ENCODE data around the gene PDXK.

The PDXK gene

GRCh38 chr21:43766734-43767497, 48.0 kb downstream of the PDXK start:
- Histone ChIP-seq H3K4me3 (ENCODE audit: low read length in 2 of 2) (no peak overlapping the region), H2BK12ac (ENCODE audit: low read length) (peak overlapping the region; percentile 2), H3K27ac (replicated peaks; ENCODE audit: low read length) (peak overlapping the region; percentile 10), H2BK5ac (ENCODE audit: low read length) (no peak overlapping the region), H3K23ac (ENCODE audit: low read depth, low read length, poor library complexity) (peak overlapping the region; percentile 66), H3K4me1 (ENCODE audit: control insufficient read depth in 2 of 2, insufficient read depth in 1 of 2, low read depth in 1 of 2, low read length in 2 of 2) (peaks cover 16 to 23% of the 10 kb centered on the region in 2 donors), H3K18ac (ENCODE audit: low read length) (peak overlapping the region; percentile 5), H3K79me1 (ENCODE audit: low read depth, low read length) (no peaks in the 10 kb centered on the region), H2AK5ac (ENCODE audit: low read depth, low read length) (peak overlapping the region; percentile 98), H2BK120ac (ENCODE audit: low read depth, low read length) (no peak overlapping the region), H2AFZ (ENCODE audit: low read length) (peak overlapping the region; percentile 32), H2BK15ac (ENCODE audit: low read length) (peak overlapping the region; percentile 80), H3K9ac (ENCODE audit: low read depth, low read length, poor library complexity) (peak overlapping the region; percentile 90), H4K8ac (ENCODE audit: low read depth, low read length) (peak overlapping the region; percentile 97), H3K27me3 (ENCODE audit: control insufficient read depth in 3 of 3, insufficient read depth in 3 of 3, low read depth in 1 of 3, low read length in 3 of 3) (no peaks in the 10 kb centered on the region), H3K14ac (ENCODE audit: low read length) (peak overlapping the region; percentile 76), H3K4ac (ENCODE audit: low read length) (peak overlapping the region; percentile 91), H3K9me3 (replicated peaks in 1 of 2; ENCODE audit: control insufficient read depth in 2 of 2, insufficient read depth in 1 of 2, low read depth in 1 of 2, low read length in 2 of 2) (peaks cover 4 to 5% of the 10 kb centered on the region in 2 donors), H3K36me3 (replicated peaks in 1 of 2; ENCODE audit: control insufficient read depth in 2 of 2, insufficient read depth in 2 of 2, low read length in 2 of 2) (peaks cover 2 to 12% of the 10 kb centered on the region in 2 donors), H3K4me2 (ENCODE audit: insufficient read depth, low read length, poor library complexity, severe bottlenecking) (no peak overlapping the region), H4K91ac (ENCODE audit: low read depth, low read length, poor library complexity) (peak overlapping the region; percentile 34)
- no CpG with 5 or more reads among the region's 34 CpGs for WGBS, 2 donors (ENCODE audit: extremely low coverage in 2 of 2, insufficient read length in 2 of 2, insufficient replicate concordance in 1 of 2)
- no peak for DNase-seq (ENCODE audit: low spot score)

DNA sequence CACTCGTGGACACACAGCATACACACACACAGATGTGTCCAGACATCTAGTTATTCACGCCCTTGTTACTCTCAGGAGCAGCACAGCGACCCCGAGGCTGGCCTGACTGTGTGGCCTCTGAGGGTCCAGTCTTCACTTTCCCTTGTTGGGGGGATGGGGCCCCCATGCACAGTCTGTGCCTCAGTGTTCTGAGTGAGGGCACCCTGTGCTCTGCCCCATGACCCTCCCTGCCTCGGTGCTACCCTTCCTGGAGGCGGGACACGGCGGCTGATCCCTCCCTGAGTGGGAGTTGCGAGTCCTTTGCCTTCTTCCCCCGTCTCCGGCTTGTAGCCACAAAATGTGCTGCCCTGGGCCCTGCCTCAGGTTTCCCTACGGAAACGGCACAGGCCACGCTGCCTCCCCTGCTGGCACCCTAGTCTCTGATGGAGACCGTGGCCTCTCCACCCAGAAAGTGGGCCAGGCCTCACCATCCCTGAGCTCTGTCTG, 48.6 kb downstream of the PDXK start:
- H2AK5ac ChIP-seq (ENCODE audit: low read depth, low read length): peak overlapping the region; percentile 98
- peak overlapping the region; percentile 90 for H2AFZ ChIP-seq (ENCODE audit: low read length)
- H3K9ac ChIP-seq (ENCODE audit: low read depth, low read length, poor library complexity): peak overlapping the region; percentile 90
- peaks cover 1 to 11% of the 10 kb centered on the region in 2 donors for H3K36me3 ChIP-seq (replicated peaks in 1 of 2; ENCODE audit: control insufficient read depth in 2 of 2, insufficient read depth in 2 of 2, low read length in 2 of 2)
- H4K8ac ChIP-seq (ENCODE audit: low read depth, low read length): peak overlapping the region; percentile 97
- H3K79me1 ChIP-seq (ENCODE audit: low read depth, low read length): no peaks in the 10 kb centered on the region
- peak overlapping the region; percentile 66 for H3K23ac ChIP-seq (ENCODE audit: low read depth, low read length, poor library complexity)
- peak overlapping the region; percentile 2 for H2BK12ac ChIP-seq (ENCODE audit: low read length)
- H3K4me1 ChIP-seq (ENCODE audit: control insufficient read depth in 2 of 2, insufficient read depth in 1 of 2, low read depth in 1 of 2, low read length in 2 of 2): peaks cover 16 to 23% of the 10 kb centered on the region in 2 donors
- peak overlapping the region; percentile 80 for H2BK15ac ChIP-seq (ENCODE audit: low read length)
- peaks cover 3 to 5% of the 10 kb centered on the region in 2 donors for H3K9me3 ChIP-seq (replicated peaks in 1 of 2; ENCODE audit: control insufficient read depth in 2 of 2, insufficient read depth in 1 of 2, low read depth in 1 of 2, low read length in 2 of 2)
- H3K27me3 ChIP-seq (ENCODE audit: control insufficient read depth in 3 of 3, insufficient read depth in 3 of 3, low read depth in 1 of 3, low read length in 3 of 3): no peaks in the 10 kb centered on the region
- H4K91ac ChIP-seq (ENCODE audit: low read depth, low read length, poor library complexity): peak overlapping the region; percentile 67
- peak overlapping the region; percentile 76 for H3K14ac ChIP-seq (ENCODE audit: low read length)
- no peak overlapping the region for H3K4me3 ChIP-seq (ENCODE audit: low read length in 2 of 2)
- DNase-seq (ENCODE audit: low spot score): no peak
- H3K18ac ChIP-seq (ENCODE audit: low read length): peak overlapping the region; percentile 92
- WGBS, 2 donors (ENCODE audit: extremely low coverage in 2 of 2, insufficient read length in 2 of 2, insufficient replicate concordance in 1 of 2): no CpG with 5 or more reads among the region's 15 CpGs
- peak overlapping the region; percentile 91 for H3K4ac ChIP-seq (ENCODE audit: low read length)
- peak overlapping the region; percentile 10 for H3K27ac ChIP-seq (replicated peaks; ENCODE audit: low read length)
- H2BK120ac ChIP-seq (ENCODE audit: low read depth, low read length): no peak overlapping the region
- H3K4me2 ChIP-seq (ENCODE audit: insufficient read depth, low read length, poor library complexity, severe bottlenecking): no peak overlapping the region
- H2BK5ac ChIP-seq (ENCODE audit: low read length): peak overlapping the region; percentile 4

DNA sequence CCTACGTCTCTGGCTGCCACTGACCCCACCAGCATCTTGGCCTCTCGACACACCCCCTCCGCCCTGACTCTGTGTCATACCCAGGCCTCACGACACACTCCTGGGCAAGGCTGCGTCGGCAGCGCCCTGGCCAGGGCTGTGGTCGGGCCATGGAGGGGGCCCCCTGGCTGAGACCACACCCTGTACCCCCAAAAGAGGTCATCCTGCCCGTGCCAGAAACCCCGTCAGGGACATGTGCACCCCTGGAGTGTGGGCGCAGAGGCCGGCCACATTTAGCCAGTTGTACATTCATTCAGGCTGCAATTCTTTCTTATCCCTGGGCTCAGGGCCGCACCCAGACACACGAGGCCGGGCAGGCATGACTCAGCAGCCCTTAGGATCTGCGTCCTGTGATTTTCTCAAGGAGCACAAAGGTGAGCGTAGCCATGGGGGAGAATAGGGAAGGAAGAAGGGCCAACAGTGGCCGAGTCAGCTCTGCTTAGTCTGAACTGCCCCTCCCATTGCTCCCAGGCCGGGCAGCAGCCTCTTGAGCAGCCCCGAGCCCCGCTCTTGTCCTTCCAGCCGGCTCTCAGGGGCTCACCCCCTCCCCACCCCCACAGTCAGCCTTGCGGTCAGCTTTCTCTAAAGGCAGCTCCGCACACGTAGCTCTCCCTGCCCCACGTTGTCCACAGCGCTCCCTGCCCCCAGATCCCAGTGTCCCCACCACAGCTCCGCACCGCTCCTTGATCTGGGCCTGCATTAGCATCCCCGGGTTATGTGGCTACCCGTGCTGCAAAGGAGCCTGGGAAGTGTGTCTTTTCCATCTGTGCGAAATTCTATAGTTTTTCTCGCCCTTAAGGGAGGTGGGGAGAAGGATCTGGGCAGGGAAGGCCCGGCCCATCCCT, 49.3 kb downstream of the PDXK start:
- H3K79me1 ChIP-seq (ENCODE audit: low read depth, low read length): no peaks in the 10 kb centered on the region
- peak overlapping the region; percentile 67 for H4K91ac ChIP-seq (ENCODE audit: low read depth, low read length, poor library complexity)
- H3K4ac ChIP-seq (ENCODE audit: low read length): peak overlapping the region; percentile 8
- peak overlapping the region; percentile 97 for H4K8ac ChIP-seq (ENCODE audit: low read depth, low read length)
- H2AK5ac ChIP-seq (ENCODE audit: low read depth, low read length): peak overlapping the region; percentile 98
- H3K14ac ChIP-seq (ENCODE audit: low read length): peak overlapping the region; percentile 42
- peak overlapping the region; percentile 0 for H3K27ac ChIP-seq (replicated peaks; ENCODE audit: low read length)
- peak overlapping the region; percentile 32 for H3K23ac ChIP-seq (ENCODE audit: low read depth, low read length, poor library complexity)
- H2AFZ ChIP-seq (ENCODE audit: low read length): peak overlapping the region; percentile 90
- peaks cover 16 to 23% of the 10 kb centered on the region in 2 donors for H3K4me1 ChIP-seq (ENCODE audit: control insufficient read depth in 2 of 2, insufficient read depth in 1 of 2, low read depth in 1 of 2, low read length in 2 of 2)
- H3K9ac ChIP-seq (ENCODE audit: low read depth, low read length, poor library complexity): peak overlapping the region; percentile 84
- WGBS, 2 donors (ENCODE audit: extremely low coverage in 2 of 2, insufficient read length in 2 of 2, insufficient replicate concordance in 1 of 2): no CpG with 5 or more reads among the region's 34 CpGs
- H2BK12ac ChIP-seq (ENCODE audit: low read length): peak overlapping the region; percentile 8
- H3K4me2 ChIP-seq (ENCODE audit: insufficient read depth, low read length, poor library complexity, severe bottlenecking): no peak overlapping the region
- H2BK5ac ChIP-seq (ENCODE audit: low read length): peak overlapping the region; percentile 4
- H3K4me3 ChIP-seq (ENCODE audit: low read length in 2 of 2): no peak overlapping the region
- H3K36me3 ChIP-seq (replicated peaks in 1 of 2; ENCODE audit: control insufficient read depth in 2 of 2, insufficient read depth in 2 of 2, low read length in 2 of 2): peaks cover 3 to 12% of the 10 kb centered on the region in 2 donors
- peak overlapping the region; percentile 95 for H3K18ac ChIP-seq (ENCODE audit: low read length)
- DNase-seq (ENCODE audit: low spot score): no peak
- peaks cover 1 to 2% of the 10 kb centered on the region in 2 donors for H3K9me3 ChIP-seq (replicated peaks in 1 of 2; ENCODE audit: control insufficient read depth in 2 of 2, insufficient read depth in 1 of 2, low read depth in 1 of 2, low read length in 2 of 2)
- H2BK15ac ChIP-seq (ENCODE audit: low read length): peak overlapping the region; percentile 84
- H2BK120ac ChIP-seq (ENCODE audit: low read depth, low read length): no peak overlapping the region
- H3K27me3 ChIP-seq (ENCODE audit: control insufficient read depth in 3 of 3, insufficient read depth in 3 of 3, low read depth in 1 of 3, low read length in 3 of 3): no peaks in the 10 kb centered on the region
